HG02763 (cell line): ENCODE data around the gene FAAP100.
"Not testable (repeated sequence)": the region's sequence is repeated elsewhere in the genome, so short reads cannot be mapped to it uniquely, and the experiment has no call there.

Source experiments
- ATAC-seq: cut with Tn5 transposase; IDR thresholded peaks from one replicate; pipeline ENCODE4 v1.9.1; 2021; ENCODE audit warnings: mild to moderate bottlenecking, moderate library complexity; ENCODE audit not compliant: unreplicated experiment

The FAAP100 gene, protein sequence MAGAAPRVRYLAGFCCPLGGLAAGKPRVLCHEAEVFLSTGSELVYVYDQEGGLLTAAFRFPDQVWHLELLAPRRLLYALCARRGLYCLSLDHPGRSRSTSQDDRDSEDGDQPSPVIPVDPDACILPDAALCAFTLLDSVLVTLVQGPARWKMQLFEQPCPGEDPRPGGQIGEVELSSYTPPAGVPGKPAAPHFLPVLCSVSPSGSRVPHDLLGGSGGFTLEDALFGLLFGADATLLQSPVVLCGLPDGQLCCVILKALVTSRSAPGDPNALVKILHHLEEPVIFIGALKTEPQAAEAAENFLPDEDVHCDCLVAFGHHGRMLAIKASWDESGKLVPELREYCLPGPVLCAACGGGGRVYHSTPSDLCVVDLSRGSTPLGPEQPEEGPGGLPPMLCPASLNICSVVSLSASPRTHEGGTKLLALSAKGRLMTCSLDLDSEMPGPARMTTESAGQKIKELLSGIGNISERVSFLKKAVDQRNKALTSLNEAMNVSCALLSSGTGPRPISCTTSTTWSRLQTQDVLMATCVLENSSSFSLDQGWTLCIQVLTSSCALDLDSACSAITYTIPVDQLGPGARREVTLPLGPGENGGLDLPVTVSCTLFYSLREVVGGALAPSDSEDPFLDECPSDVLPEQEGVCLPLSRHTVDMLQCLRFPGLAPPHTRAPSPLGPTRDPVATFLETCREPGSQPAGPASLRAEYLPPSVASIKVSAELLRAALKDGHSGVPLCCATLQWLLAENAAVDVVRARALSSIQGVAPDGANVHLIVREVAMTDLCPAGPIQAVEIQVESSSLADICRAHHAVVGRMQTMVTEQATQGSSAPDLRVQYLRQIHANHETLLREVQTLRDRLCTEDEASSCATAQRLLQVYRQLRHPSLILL

GRCh38 chr17:81552244-81553017 lies at the start of gene FAAP100:
Gene FAAP100 (minus strand): TSS chr17:81552353. CDS start chr17:81552330, 23 bp downstream.
- ATAC-seq, result peak; percentile 42

DNA sequence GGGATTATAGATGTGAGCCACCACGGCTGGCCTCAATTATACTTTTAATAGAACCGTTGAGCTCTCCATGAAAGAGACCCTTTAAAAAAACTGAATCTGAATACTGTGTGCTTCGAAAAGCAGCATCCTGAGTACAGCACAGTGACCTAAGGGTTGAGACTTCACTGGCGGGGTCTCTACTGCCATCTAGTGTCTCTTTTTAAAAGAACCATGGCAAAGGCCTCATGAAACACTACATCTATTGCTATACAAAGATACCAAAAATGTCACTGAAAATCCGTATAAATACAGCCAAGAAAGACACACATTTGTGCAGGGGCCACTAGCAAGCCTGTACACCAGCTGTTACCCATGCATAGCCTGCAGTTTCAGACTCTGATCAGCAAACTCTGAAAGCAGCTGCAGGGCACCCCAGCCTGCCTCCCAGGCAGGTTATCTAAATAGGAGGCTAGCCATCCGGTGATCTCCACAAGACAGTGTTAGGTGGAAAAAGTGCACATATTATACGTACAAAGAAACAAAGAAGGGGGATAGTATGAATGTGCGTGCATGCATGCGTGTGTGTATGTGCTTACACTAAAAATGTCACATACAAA lies 49.5 kb upstream of the FAAP100 start:
- no peak for ATAC-seq

DNA sequence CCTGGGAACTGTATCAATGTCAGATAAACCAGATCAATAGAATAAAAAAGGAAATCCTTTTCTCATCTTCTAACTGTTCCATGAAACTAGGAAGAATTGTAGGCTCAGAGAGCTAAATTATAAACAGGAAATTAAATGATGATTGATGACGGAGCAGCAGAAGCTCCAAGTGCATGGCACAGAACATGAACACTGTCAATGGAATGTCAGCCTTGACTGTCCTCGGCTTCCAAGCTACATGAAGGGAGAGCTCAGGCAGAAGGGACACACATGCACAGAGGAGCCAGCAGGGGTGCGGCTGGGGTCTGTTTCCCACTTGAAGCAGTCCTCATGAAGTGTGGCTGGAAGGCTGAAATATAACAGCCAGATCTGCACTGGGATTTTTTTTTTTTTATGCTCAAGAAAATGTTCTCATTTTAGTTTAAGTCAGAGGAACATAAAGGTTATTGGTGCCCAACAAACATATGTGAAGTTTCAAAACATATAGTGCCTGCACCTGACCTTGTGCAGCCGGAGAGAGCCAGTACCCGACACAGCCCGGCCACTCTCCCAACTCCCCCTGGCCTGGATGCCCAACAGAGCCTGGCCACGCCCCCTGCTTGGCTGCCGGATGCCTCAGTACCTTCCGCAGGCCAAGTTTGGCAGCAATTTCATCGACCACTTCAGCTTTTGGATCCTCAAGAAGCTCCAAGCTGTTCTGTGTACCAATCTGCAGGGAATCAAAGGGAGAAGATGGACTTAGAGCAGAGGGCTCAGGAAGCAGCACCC lies 47.8 kb upstream of the FAAP100 start:
- ATAC-seq, result no peak

DNA sequence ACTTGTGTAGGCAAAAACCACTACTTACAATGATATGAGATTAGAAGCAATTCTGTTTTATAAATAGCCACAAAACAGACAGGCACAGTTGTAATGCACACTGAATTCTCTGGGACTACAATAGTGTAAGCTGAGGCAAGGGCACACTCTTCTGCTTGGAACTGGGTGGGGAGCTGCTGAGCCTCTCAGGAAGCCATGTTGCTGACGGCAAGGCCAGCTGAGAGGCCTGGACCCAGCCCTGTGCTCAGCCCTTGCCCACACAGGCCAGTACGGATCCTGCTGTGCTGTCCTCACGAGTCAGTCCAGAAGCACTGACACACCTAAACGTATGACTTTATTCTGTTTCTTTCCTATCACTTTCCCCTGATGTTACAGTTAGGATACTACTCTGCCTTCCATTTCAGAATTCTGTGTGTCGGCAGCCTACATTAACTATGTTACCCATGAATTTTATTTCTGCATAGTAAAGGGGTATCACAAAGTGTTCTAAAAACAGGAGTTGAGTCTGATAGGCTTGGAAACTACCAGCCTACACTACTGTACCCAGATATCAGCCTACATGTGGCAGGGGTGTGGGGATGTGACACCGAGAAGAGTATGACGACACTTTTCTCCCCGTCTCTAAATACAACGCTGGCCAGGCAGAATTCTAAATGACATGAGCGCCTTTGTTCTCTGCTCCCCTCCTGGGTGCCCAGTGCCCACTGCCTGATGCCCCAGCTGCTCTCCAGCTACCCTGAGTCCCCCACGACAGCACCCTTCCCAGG lies 41.1 kb upstream of the FAAP100 start:
- no peak for ATAC-seq

- ATAC-seq, result no peak
Measured at GRCh38 chr17:81591971-81592370, 39.8 kb upstream of the FAAP100 start.

GRCh38 chr17:81590121-81590520 lies 38.0 kb upstream of the FAAP100 start:
- ATAC-seq, result no peak

DNA sequence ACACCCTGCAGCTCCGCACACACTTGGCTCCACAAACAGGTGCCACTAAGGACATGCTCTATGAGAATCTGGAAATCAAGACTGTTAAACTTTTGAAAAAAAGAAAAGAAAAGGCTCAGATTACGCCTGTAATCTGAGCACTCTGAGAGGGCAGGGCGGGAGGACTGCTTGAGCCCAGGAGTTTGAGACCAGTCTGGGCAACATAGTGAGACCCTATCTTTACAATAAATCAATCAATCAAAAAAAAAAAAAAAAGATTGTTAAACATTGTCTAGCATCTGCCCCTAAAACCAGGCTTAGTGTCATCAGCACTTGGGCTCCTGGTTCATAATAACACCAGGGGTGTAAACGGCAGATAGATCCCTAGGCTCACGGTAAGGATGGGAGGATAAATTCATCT lies 37.5 kb upstream of the FAAP100 start:
- ATAC-seq, result no peak

DNA sequence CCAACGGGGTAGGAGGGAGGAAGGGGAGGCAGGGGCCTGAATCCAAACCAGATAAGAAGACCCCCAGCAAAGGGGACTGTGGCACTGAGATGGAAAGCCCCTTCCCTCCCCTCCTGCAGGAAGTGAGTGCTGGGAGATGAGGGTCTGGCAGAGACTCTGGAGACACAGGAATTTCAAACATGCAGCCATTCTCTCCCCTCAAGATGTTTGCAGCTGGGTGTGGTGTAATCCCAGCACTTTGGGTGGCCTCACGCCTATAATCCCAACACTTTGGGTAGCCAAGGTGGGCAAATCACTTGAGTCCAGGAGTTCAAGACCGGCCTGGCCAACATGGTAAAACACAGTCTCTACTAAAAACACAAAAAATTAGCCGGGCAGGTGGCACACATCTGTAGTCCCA lies 33.9 kb upstream of the FAAP100 start:
- ATAC-seq, result no peak

DNA sequence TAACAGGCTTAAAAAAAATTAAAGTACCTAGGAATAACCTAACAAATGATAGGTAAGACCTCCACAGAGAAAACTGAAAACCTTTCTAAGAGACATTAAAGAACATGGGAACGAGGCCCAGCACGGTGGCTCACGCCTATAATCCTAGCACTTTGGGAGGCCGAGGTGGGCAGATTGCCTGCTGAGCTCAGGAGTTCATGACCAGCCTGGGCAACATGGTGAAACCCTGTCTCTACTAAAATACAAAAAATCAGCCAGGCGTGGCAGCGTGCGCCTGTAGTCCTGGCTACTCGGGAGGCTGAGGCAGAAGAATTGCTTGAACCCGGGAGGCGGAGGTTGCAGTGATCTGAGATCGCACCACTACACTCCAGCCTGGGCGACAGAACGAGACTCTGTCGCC lies 32.6 kb upstream of the FAAP100 start:
- not testable (repeated sequence) for ATAC-seq

DNA sequence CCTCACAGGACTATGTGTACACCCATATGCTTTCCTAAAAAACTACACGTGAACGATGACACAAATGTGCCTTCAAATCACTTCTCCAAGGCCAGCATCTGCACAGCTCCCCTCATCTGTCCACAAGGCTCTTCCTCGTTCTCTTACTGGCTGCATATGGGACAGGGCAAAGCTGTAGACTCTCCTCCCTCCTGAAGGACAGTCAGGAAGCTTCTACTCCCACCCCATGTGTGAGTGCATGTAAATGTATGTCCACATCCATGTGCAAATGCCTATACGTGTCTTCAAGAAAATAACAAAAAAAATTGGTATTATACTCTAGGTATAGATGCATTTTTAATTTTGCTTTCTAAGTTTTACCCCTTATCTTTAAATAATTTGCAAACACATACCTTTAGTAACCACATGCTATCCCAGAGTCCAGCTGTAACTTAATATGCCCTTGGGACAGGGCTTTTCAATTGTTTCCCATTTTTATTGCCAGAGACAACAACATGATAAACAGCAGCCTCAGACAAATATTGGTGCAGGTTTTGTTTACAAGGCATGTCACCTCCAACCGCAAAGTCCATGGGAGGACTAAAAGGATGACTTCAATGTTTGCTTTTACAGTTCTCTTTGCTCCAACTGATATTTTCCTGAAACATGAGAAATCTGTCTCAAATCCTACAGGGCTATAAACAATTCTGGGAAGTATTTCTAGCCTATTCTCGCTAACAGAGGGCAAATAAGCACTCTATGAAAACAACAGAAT lies 31.6 kb upstream of the FAAP100 start:
- no peak for ATAC-seq

DNA sequence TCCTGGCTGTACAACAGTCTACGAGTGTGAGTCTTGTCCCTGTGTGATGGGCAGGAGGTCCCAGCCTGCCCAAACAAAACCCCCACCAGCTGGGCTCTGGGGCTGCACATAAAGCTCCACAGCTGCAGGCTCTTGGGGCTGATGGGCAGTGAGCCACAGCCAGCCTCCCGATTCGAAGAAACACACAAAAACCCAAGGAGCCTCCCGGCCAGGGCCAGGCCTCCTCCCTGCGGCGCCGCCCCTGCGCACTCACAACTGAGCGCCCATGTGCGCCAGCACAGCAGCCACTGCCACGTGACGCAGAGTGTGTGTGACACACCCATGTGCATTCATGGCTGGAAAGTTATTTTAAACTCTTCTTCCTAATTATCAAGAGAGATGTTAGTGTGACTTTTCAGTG lies 30.6 kb upstream of the FAAP100 start:
- no peak for ATAC-seq

DNA sequence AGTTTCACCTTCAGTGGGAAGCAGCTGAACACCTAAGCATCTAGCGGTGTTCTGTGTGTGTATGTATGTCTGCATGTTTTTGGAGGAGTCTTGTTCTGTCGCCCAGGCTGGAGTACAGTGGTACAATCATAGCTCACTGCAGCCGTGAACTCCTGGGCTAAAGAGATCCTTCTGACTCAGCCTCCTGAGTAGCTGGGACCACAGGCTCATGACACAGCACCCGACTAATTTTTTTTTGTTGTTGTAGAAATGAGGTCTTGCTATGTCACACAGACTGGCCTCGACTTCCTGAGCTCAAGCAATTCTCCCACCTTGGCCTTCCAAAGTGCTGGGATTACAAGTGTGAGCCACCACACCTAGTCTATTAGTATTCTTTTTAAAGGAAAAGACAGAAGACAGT lies 30.2 kb upstream of the FAAP100 start:
- ATAC-seq, result no peak

DNA sequence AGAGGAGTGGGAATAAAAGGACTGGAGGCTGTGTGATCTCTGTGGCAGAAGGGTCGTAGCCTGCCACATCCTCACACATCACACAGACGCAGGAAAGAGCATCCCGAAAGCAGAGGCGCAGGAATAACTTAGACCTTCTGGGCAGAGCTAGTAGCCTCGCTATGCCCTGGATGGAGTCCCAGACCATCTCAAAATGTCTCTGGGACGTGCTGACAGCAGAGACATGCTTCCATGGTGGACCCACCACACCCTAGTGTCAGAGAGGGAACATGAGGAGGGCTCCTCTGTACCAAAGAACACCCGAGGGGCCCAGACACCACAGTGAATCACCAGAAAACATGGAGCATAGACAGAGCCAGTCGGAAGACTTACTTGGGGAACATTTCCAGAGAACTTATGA lies 29.6 kb upstream of the FAAP100 start:
- no peak for ATAC-seq

GRCh38 chr17:81580481-81580880 lies 28.3 kb upstream of the FAAP100 start:
- ATAC-seq, result no peak

- no peak for ATAC-seq
Measured at GRCh38 chr17:81579821-81580321, 27.7 kb upstream of the FAAP100 start.

- no peak for ATAC-seq
Measured at GRCh38 chr17:81579298-81579697, 27.1 kb upstream of the FAAP100 start.

DNA sequence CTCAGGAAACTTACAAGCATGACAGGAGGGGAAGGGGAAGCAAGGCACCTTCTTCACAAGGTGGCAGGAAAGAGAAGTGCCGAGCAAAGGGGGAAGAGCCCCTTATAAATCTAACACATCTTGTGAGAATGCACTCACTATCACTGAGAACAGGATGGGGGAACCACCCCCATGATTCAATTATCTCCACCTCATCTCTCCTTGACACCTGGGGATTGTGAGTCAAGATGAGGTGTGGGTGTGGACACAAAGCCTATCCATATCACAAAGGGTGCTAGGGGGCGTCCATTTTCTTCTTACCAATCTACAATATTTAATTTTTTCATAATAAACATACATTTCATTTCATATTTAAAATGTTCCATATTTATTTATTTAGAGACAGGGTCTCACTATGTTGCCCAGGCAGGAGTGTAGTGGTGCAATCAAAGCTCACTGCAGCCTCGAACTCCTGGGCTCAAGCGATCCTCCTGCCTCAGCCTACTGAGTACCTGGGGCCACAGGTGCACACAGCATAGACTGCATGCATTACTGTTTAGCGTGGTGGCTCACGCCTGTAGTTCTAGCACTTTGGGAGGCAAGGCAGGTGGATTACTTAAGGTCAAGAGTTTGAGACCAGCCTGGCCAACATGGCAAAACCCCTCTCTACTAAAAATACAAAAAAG lies 26.5 kb upstream of the FAAP100 start:
- no peak for ATAC-seq

DNA sequence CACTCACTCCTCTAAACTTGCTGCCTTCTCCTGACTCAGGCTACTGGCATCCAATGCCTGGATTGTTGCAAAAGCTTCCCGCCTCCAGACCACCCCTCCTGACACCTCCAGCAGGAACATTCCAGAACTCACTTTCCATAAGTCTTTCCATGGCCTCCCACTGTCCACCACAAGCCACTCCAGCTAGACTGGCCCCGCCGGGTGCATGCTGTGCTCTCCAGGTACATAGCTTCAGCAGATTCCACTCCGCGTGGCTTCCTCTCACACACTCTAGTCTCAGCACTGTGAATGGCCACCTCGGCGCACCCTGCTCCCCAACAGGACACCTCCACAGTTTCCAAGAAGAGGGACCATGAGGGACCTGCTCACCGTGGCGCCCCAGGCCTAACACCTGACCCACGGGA lies 25.9 kb upstream of the FAAP100 start:
- ATAC-seq, result no peak
